ENCODE measurements around the gene ADAMTS14. TPM values are rescaled to one million over a fixed set of nuclear protein-coding genes. Genes with fewer than 3 reads are reported as not detected.

The ADAMTS14 gene
- total and polyA plus RNA-seq, 7 donors: 0.03 to 0.18 (median 0.06) TPM; not detected in 3

DNA sequence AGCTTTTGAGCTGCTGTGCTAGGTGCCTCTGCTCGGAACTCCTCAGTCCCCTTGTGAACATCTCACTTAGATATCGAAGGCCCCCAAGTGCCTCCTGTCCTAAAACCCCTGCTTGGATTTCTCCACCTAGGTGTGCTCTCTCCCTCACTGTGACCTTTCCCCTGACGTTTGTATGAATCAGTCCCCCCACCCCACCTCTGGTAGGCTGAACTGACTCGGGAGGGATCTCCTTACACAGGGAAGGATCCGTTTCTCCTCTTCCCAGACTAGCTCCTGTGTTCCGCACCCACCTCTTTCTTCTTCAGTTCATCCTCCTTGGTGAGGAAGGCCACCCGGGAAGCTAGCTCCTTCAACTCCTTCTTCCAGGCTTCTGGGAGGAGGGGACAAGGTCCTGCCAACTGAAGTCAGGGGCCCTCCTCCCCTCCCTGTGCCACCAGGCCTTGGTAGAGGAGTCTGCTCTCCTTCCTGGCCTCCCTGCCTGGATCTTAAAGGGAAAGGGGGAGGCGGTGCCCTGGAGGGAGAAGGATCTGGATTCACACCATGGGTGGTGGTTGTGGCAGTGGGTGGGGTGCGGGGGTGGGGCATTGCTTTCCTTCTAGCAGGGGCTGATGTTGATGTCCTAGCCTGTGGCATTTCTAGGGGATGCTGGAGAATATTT is 106.1 kb downstream of the ADAMTS14 start:
- Histone ChIP-seq H3K4me1 (no peaks in the 10 kb centered on the region), H3K27ac (no peak overlapping the region), H3K27me3 (ENCODE audit: insufficient read depth in 3 of 3, low read length in 2 of 3) (no peaks in the 10 kb centered on the region), H3K4me3 (no peak overlapping the region), H3K36me3 (ENCODE audit: insufficient read depth in 1 of 2, low read depth in 1 of 2) (no peaks in the 10 kb centered on the region), H3K9me3 (no peaks in the 10 kb centered on the region)
- intact Hi-C loops (cut with DNase I): no loop called here
- ATAC-seq (no peak), DNase-seq (no peak)
- 75 to 88% (median 86%) methylated on average over 9 of the region's 9 CpGs for WGBS, 3 donors
- TF ChIP-seq, protein P1, sequence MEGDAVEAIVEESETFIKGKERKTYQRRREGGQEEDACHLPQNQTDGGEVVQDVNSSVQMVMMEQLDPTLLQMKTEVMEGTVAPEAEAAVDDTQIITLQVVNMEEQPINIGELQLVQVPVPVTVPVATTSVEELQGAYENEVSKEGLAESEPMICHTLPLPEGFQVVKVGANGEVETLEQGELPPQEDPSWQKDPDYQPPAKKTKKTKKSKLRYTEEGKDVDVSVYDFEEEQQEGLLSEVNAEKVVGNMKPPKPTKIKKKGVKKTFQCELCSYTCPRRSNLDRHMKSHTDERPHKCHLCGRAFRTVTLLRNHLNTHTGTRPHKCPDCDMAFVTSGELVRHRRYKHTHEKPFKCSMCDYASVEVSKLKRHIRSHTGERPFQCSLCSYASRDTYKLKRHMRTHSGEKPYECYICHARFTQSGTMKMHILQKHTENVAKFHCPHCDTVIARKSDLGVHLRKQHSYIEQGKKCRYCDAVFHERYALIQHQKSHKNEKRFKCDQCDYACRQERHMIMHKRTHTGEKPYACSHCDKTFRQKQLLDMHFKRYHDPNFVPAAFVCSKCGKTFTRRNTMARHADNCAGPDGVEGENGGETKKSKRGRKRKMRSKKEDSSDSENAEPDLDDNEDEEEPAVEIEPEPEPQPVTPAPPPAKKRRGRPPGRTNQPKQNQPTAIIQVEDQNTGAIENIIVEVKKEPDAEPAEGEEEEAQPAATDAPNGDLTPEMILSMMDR (IDR thresholded peaks at IDR 0.05): no peak

DNA sequence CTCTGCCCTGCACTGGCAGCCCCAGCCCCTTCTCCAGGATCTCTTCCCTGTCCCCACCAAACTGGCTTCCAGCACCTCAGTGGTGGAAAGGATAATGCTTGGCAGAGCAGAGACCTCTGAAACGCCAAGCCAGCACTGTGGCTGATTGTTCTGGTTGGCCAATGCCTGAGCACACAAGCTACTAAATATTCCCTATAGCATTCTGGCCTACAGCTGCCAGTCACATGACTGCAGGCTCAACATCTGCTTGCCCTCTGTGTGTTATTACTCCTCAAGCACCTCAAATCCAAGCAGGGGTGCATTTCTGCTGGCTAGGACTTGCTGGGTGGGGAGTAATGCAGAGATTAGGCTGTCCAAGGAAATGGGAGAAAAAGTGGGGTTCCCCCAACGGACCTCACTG is 106.8 kb downstream of the ADAMTS14 start:
- no peaks in the 10 kb centered on the region for H3K9me3 ChIP-seq
- no peaks in the 10 kb centered on the region for H3K27me3 ChIP-seq (ENCODE audit: insufficient read depth in 3 of 3, low read length in 2 of 3)
- H3K27ac ChIP-seq: no peak overlapping the region
- H3K36me3 ChIP-seq (ENCODE audit: insufficient read depth in 1 of 2, low read depth in 1 of 2): no peaks in the 10 kb centered on the region
- H3K4me1 ChIP-seq: no peaks in the 10 kb centered on the region
- WGBS, 3 donors: 50 to 66% (median 54%) methylated on average over 2 of the region's 2 CpGs
- intact Hi-C loops (cut with DNase I): no loop called here
- DNase-seq (no peak), ATAC-seq (no peak)
- TF ChIP-seq, protein P1 (IDR thresholded peaks at IDR 0.05): no peak
- no peak overlapping the region for H3K4me3 ChIP-seq

DNA sequence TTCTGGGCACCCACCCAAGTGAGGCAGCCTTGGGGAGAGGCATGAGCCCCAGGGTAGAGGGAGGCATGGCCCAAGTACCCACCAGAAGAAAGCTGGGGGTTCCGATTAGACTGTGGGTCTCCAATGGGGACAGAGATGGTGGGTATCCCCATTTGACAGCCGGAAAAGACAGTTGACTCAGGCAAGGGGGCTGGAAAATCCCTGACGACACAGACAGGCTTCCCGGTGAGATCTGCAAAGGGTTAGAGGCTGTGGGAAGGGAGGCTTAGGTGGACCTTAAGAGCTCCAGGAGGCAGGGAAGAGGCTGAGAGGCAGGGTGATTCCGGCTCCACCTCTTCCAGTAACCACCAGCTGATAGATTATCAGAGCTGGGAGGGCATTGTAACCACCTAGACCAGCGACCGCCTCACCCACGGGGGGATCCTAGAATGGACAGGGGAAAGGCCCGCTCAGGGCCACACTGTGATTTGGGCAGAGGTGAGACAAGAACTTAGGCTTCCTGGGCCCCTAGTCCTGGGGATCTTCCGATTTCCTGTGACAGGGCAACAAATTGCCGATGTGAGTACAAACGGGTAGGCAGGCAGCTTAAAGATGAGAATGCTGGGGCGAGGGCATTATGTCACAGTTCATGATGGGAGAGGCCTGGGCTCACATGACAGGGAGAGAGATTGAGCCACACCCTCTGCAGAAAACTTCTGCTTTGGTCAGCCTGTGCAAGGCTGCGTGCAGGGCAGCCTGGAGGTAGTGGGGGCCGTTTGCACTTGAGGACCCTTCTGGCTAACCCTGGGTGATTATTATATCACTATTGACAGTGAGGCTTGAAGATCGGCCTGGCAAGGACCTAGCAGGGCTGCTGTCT is 107.4 kb downstream of the ADAMTS14 start:
- Histone ChIP-seq H3K36me3 (ENCODE audit: insufficient read depth in 1 of 2, low read depth in 1 of 2) (no peaks in the 10 kb centered on the region), H3K4me1 (no peaks in the 10 kb centered on the region), H3K27ac (no peak overlapping the region), H3K9me3 (no peaks in the 10 kb centered on the region), H3K27me3 (ENCODE audit: insufficient read depth in 3 of 3, low read length in 2 of 3) (no peaks in the 10 kb centered on the region), H3K4me3 (no peak overlapping the region)
- TF ChIP-seq, protein P1 (IDR thresholded peaks at IDR 0.05): no peak
- DNase-seq (no peak), ATAC-seq (no peak)
- intact Hi-C loops (cut with DNase I): no loop called here
- WGBS, 3 donors: 82 to 88% (median 84%) methylated on average over 16 of the region's 16 CpGs

DNA sequence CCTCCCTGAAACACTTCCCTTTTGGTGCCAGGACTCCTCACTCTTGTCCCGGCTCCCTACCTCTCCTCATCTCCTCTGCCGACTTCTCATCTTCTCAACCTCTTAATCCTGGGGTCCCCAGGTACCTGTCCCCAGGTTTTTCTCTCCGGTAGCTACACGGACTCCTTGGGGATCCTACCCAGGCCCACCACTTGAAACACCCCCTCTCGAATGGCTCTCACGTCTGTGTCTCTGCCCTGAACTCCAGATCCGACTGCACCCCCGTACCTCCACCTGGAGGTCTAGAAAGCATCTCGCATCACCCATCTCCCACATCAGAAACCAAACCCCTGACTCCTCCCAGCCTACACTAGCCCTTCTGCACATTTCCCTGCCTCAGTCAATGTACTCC is 108.1 kb downstream of the ADAMTS14 start:
- no peak overlapping the region for H3K4me3 ChIP-seq
- no peaks in the 10 kb centered on the region for H3K9me3 ChIP-seq
- no peak for DNase-seq
- H3K27ac ChIP-seq: no peak overlapping the region
- H3K36me3 ChIP-seq (ENCODE audit: insufficient read depth in 1 of 2, low read depth in 1 of 2): no peaks in the 10 kb centered on the region
- intact Hi-C loops (cut with DNase I): no loop called here
- H3K4me1 ChIP-seq: no peaks in the 10 kb centered on the region
- no peaks in the 10 kb centered on the region for H3K27me3 ChIP-seq (ENCODE audit: insufficient read depth in 3 of 3, low read length in 2 of 3)
- WGBS, 3 donors: 91 to 93% (median 92%) methylated on average over 9 of the region's 9 CpGs
- ATAC-seq: no peak
- TF ChIP-seq, protein P1 (IDR thresholded peaks at IDR 0.05): no peak
